Fibroblast of villous mesenchyme (primary cell): ENCODE data around the gene PDCD6IP. TPM values are rescaled to one million over a fixed set of nuclear protein-coding genes. Genes with fewer than 3 reads are reported as not detected.
"Not testable (repeated sequence)": the region's sequence is repeated elsewhere in the genome, so short reads cannot be mapped to it uniquely, and the experiment has no call there.

Source experiments
- DNase-seq: peaks from one replicate; pipeline ENCODE4 v3.0.0-alpha.2; 2010; ENCODE audit warnings: low read depth
- H3K4me3 ChIP-seq: 2 replicates; pipeline ENCODE4 v1.5.1; 2011; ENCODE audit warnings: low read depth, mild to moderate bottlenecking, low read length
- CTCF ChIP-seq: IDR thresholded peaks from 2 replicates; pipeline ENCODE4 v1.5.1; 2012; ENCODE audit warnings: low read depth, mild to moderate bottlenecking, low read length; ENCODE audit not compliant: insufficient read depth
- total RNA-seq: library from RNA; depleted of rRNA; stranded (reverse); fragments of >200 nt; gene quantifications from 2 replicates; pipeline ENCODE4 v1.2.3, GENCODE V29; 2012

PDCD6IP gene
- total RNA-seq, 1 donor = 182 TPM

- no peak overlapping the region for H3K4me3 ChIP-seq
- no peak for TF ChIP-seq CTCF
- DNase-seq = no peak
Measured at GRCh38 chr3:33768578-33769330, 29.7 kb upstream of the PDCD6IP start.

- peak; percentile 55 for DNase-seq
- no peak overlapping the region for H3K4me3 ChIP-seq
- TF ChIP-seq CTCF = no peak
Measured at GRCh38 chr3:33773637-33774036, 24.8 kb upstream of the PDCD6IP start.

GRCh38 chr3:33775363-33775762 is 23.1 kb upstream of the PDCD6IP start:
- no peak for TF ChIP-seq CTCF
- DNase-seq = no peak

GRCh38 chr3:33777996-33778395 is 20.4 kb upstream of the PDCD6IP start:
- no peak for DNase-seq
- no peak for TF ChIP-seq CTCF
- H3K4me3 ChIP-seq = no peak overlapping the region

More at GRCh38 chr3:33775363-33775762, 23.1 kb upstream of the PDCD6IP start:
- no peak overlapping the region for H3K4me3 ChIP-seq

GRCh38 chr3:33779751-33780150 is 18.7 kb upstream of the PDCD6IP start:
- no peak for TF ChIP-seq CTCF
- H3K4me3 ChIP-seq = no peak overlapping the region

GRCh38 chr3:33781413-33781812 is 17.0 kb upstream of the PDCD6IP start:
- H3K4me3 ChIP-seq, DNase-seq: not testable (repeated sequence)

More at GRCh38 chr3:33779751-33780150, 18.7 kb upstream of the PDCD6IP start:
- DNase-seq = no peak

- no peak for TF ChIP-seq CTCF
- DNase-seq = no peak
- peak overlapping the region; percentile 35 for H3K4me3 ChIP-seq
Measured at GRCh38 chr3:33786565-33787327, 11.7 kb upstream of the PDCD6IP start.
